ENCODE data around the gene INTS2.

GRCh38 chr17:61878520-61878919, 49.3 kb downstream of the INTS2 start:
- TF ChIP-seq POLR2A (IDR thresholded peaks at IDR 0.05) (no peak), CTCF (IDR thresholded peaks at IDR 0.05) (no peak)

Measured in Peyer's patch (tissue), 4 donors.